Prostate gland (tissue), 2 donors: Measurements from ENCODE around the gene FKBP5. TPM values are rescaled to one million over a fixed set of nuclear protein-coding genes. Genes with fewer than 3 reads are reported as not detected.
"Not testable (repeated sequence)": the region's sequence is repeated elsewhere in the genome, so short reads cannot be mapped to it uniquely, and the experiment has no call there.

Experiments used
- DNase-seq: peaks from one replicate; pipeline ENCODE4 v3.0.0-alpha.2; 2019; ENCODE audit warnings: low spot score
- H3K27ac ChIP-seq, 2 donors: fragments of 200-600 bp; sonication (generic); 2 replicates each; pipeline ENCODE4 v1.5.1; 2017 to 2019
- H3K27me3 ChIP-seq: fragments of 200-600 bp; sonication (generic); replicated peaks from 2 replicates; pipeline ENCODE4 v1.5.1; 2019; ENCODE audit not compliant: insufficient read depth
- H3K36me3 ChIP-seq, 2 donors: fragments of 200-600 bp; sonication (generic); 1 replicate in 1 of 2; 2 replicates in 1 of 2; pipeline versions ENCODE4 v1.5.1 to v1.8.1; 2017 to 2019
- H3K4me1 ChIP-seq: fragments of 200-600 bp; sonication (generic); replicated peaks from 2 replicates; pipeline ENCODE4 v1.5.1; 2019
- H3K4me3 ChIP-seq, 2 donors: fragments of 200-600 bp; sonication (generic); 2 replicates each; pipeline ENCODE4 v1.5.1; 2017 to 2019
- H3K9me3 ChIP-seq: fragments of 200-600 bp; sonication (generic); 2 replicates; pipeline ENCODE4 v1.5.1; 2017
- POLR2A ChIP-seq: fragments of 450-650 bp; IDR thresholded peaks from one replicate; pipeline ENCODE4 v1.6.1; 2016; ENCODE audit warnings: antibody characterized with exemption, mild to moderate bottlenecking
- POLR2AphosphoS5 ChIP-seq: sonication (generic); formaldehyde crosslinking; IDR thresholded peaks from one replicate; pipeline ENCODE4 v1.6.1; 2017; ENCODE audit warnings: antibody characterized with exemption
- WGBS: methylation state at CpG from one replicate; pipeline ENCODE4 v1.1.5; 2018; 5-methylcytosine and 5-hydroxymethylcytosine counted together
- intact Hi-C: fragments of 100-400 bp; cut with DNase I; formaldehyde crosslinking; loops from one replicate; pipeline ENCODE4 v1.14.2; 2022
- total RNA-seq, 2 donors: library from RNA; depleted of rRNA; stranded (reverse); fragments of >200 nt; gene quantifications; one replicate each; pipeline ENCODE4 v1.1.0, GENCODE V29; 2016
- TF ChIP-seq, protein P1 (sequence below), 4 experiments: fragments of 200-600 bp in 2 of 4; fragments of 450-650 bp in 2 of 4; sonication (generic) in 2 of 4; IDR thresholded peaks; 1 replicate in 3 of 4; 2 replicates in 1 of 4; pipeline ENCODE4 v1.5.1; 2016 to 2019; ENCODE audit warnings: antibody characterized with exemption in 4 of 4, mild to moderate bottlenecking in 2 of 4, moderate library complexity in 2 of 4

The FKBP5 gene
- total RNA-seq, 2 donors from 2014 or later: 201 to 248 TPM

DNA sequence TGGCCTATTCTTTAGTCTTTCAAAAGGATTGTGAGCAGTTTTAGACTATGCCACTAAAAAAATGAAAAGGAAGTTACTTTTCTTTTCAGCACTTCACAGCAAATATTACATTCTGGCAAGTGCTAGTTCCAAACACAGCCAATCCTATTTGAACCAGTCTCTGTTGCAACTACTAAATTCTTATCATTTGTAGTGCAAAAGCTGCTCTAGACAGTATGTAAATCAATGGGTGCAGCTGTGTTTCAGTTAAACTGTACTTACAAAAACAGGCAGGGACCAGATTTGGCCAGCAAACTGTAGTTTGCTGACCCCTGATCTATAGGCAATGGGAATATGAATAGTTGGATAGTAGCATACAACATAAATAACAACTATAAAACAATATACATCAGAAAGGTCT is 107.9 kb downstream of the FKBP5 start:
- Histone ChIP-seq H3K4me1 (no peaks in the 10 kb centered on the region), H3K36me3 (peaks cover 12 to 16% of the 10 kb centered on the region in 2 donors), H3K4me3 (no peak overlapping the region), H3K27ac (no peak overlapping the region), H3K9me3 (no peaks in the 10 kb centered on the region), H3K27me3 (no peaks in the 10 kb centered on the region)
- intact Hi-C loops: loop anchor here (5.0 kb wide), 2 partner anchors 59 to 446 kb away; partner anchors contain the start of gene MAPK14
- no peak for DNase-seq
- TF ChIP-seq POLR2AphosphoS5 (no peak), POLR2A (no peak)
- TF ChIP-seq, protein P1, sequence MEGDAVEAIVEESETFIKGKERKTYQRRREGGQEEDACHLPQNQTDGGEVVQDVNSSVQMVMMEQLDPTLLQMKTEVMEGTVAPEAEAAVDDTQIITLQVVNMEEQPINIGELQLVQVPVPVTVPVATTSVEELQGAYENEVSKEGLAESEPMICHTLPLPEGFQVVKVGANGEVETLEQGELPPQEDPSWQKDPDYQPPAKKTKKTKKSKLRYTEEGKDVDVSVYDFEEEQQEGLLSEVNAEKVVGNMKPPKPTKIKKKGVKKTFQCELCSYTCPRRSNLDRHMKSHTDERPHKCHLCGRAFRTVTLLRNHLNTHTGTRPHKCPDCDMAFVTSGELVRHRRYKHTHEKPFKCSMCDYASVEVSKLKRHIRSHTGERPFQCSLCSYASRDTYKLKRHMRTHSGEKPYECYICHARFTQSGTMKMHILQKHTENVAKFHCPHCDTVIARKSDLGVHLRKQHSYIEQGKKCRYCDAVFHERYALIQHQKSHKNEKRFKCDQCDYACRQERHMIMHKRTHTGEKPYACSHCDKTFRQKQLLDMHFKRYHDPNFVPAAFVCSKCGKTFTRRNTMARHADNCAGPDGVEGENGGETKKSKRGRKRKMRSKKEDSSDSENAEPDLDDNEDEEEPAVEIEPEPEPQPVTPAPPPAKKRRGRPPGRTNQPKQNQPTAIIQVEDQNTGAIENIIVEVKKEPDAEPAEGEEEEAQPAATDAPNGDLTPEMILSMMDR (IDR thresholded peaks at IDR 0.05): no peak

DNA sequence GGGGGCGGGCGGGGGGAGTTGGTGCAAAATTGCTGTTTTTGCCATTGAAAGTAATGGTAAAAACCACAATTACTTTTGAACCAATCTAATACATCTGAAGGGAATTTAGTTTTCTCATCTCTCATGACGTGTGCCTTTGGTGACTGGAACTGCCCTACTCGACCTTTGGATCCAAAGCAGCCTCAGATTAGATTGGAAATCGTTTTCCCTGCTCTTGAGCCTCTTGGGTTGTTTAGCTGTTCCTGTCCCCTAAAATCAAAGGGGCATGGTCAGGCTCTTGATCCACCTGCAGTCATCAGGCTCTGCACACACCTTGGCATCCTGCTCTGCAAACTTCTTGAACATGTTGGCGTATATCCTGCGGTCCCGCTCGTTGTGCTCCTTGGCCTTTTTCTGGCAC is 112.0 kb downstream of the FKBP5 start:
- no peak overlapping the region for H3K4me3 ChIP-seq
- WGBS: 88% methylated on average over 9 of the region's 9 CpGs
- peaks cover 22 to 28% of the 10 kb centered on the region in 2 donors for H3K36me3 ChIP-seq
- H3K9me3 ChIP-seq: no peaks in the 10 kb centered on the region
- intact Hi-C loops: no loop called here
- no peaks in the 10 kb centered on the region for H3K4me1 ChIP-seq
- H3K27me3 ChIP-seq: no peaks in the 10 kb centered on the region
- TF ChIP-seq POLR2A (no peak), POLR2AphosphoS5 (no peak)
- TF ChIP-seq, protein P1 (IDR thresholded peaks at IDR 0.05): no peak
- DNase-seq: no peak
- no peak overlapping the region for H3K27ac ChIP-seq

DNA sequence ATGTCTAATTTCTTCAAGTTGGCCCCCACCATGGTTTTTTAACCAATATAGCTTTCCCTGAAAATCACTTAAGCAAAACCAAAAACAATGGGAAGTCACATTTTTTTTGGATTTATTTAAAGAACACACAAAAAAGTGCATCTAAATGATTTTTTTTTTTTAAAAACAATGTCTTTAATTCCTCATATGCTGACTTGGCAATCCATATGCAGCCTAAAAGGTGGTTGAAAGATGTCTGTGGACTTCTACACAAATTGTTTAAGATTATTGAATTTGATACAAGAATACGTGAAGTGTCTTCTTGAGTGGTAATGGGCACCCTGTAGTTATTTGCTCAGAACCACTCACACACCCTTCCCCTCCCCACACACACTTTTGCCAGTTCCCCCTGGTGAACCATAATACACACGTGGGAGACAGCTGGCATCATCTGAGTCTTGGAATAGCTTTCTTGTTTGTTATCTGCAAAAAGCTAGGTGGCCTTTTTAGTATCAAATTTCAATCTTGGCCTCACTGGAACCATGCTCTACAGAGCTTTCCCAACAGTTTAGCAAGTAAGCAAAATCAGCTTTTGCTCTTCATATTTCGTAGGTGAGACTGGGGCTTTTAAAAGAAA is 115.1 kb downstream of the FKBP5 start:
- intact Hi-C loops: no loop called here
- TF ChIP-seq POLR2A: no peak
- TF ChIP-seq, protein P1 (IDR thresholded peaks at IDR 0.05): no peak
- TF ChIP-seq POLR2AphosphoS5: no peak
- H3K27me3 ChIP-seq: no peaks in the 10 kb centered on the region
- H3K27ac ChIP-seq: no peak overlapping the region
- WGBS: 64% methylated on average over 3 of the region's 3 CpGs
- no peak overlapping the region for H3K4me3 ChIP-seq
- H3K36me3 ChIP-seq: peaks cover 22 to 28% of the 10 kb centered on the region in 2 donors
- no peaks in the 10 kb centered on the region for H3K4me1 ChIP-seq
- DNase-seq: no peak
- no peaks in the 10 kb centered on the region for H3K9me3 ChIP-seq

DNA sequence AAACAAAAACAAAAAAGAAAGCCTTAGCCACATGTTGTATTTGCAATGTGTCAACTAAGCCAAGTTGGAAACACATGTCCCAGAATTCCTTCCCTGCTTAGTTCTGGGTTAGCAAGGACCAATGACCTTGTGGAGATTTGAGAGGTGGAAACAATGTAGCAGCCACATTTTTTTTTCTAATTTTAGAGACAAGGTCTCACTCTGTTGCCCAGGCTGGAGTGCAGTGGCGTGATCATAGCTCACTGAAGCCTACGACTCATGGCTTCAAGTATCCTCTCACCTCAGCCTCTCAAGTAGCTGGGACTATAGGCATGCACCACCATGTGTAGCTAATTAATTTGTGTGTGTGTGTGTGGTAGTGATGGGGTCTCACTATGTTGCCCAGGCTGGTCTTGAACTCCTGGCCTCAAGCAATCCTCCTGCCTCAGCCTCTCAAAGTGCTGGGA is 117.8 kb downstream of the FKBP5 start:
- peaks cover 11 to 16% of the 10 kb centered on the region in 2 donors for H3K36me3 ChIP-seq
- intact Hi-C loops, H3K27ac ChIP-seq, H3K27me3 ChIP-seq, H3K9me3 ChIP-seq, DNase-seq, H3K4me1 ChIP-seq, H3K4me3 ChIP-seq: not testable (repeated sequence)
- 98% methylated on average over 2 of the region's 2 CpGs for WGBS

DNA sequence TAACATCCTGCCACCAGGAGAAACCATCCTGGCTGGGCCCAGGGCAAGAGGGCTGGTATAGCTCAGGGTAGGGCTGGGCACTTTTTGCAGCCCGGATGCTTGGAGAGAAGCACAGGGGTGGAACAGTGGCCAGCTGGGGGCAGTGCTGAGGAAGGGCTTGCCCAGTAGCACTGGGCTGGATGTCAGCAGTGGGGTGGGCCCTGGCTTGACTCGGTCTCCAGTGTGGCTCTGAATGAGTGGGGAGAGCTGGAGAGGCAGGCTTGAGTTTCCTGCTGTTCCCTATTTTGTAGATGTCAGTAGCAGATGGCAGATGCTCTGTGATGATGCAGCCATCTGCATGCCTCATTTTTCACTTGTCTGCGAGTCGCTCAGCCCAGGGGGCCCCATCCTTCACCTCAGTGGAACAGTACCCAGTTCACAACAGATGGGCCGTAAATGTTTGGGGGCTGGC is 119.7 kb downstream of the FKBP5 start:
- no peak overlapping the region for H3K4me3 ChIP-seq
- H3K36me3 ChIP-seq: peaks cover 0 to 8% of the 10 kb centered on the region in 2 donors
- TF ChIP-seq, protein P1 (IDR thresholded peaks at IDR 0.05): peak in 1 of 4 experiments; percentile 17
- no peak for TF ChIP-seq POLR2AphosphoS5
- no peak overlapping the region for H3K27ac ChIP-seq
- no peak for DNase-seq
- WGBS: 73% methylated on average over 5 of the region's 5 CpGs
- H3K9me3 ChIP-seq: no peaks in the 10 kb centered on the region
- intact Hi-C loops: no loop called here
- no peaks in the 10 kb centered on the region for H3K4me1 ChIP-seq
- no peaks in the 10 kb centered on the region for H3K27me3 ChIP-seq
